ENCODE data around the gene RNASEH2B. TPM values are rescaled to one million over a fixed set of nuclear protein-coding genes. Genes with fewer than 3 reads are reported as not detected.

The RNASEH2B gene
- total RNA-seq, 1 experiment from 2014 or later = 47.3 TPM

GRCh38 chr13:50892210-50892944 lies 17.2 kb upstream of the RNASEH2B start:
- DNase-seq = no peak
- Histone ChIP-seq H3K36me3 (replicated peaks; ENCODE audit: control insufficient read depth, insufficient read depth, low read length) (no peaks in the 10 kb centered on the region), H3K4me3 (ENCODE audit: insufficient read depth, low read depth, low read length) (no peak overlapping the region), H3K27me3 (ENCODE audit: control insufficient read depth, insufficient read depth, low read length) (no peaks in the 10 kb centered on the region)

GRCh38 chr13:50893211-50893852 lies 16.3 kb upstream of the RNASEH2B start:
- Histone ChIP-seq H3K36me3 (replicated peaks; ENCODE audit: control insufficient read depth, insufficient read depth, low read length) (no peaks in the 10 kb centered on the region), H3K27me3 (ENCODE audit: control insufficient read depth, insufficient read depth, low read length) (no peaks in the 10 kb centered on the region), H3K4me3 (ENCODE audit: insufficient read depth, low read depth, low read length) (no peak overlapping the region)
- DNase-seq = peak; percentile 19

- H3K27me3 ChIP-seq (ENCODE audit: control insufficient read depth, insufficient read depth, low read length) = no peaks in the 10 kb centered on the region
- no peak overlapping the region for H3K4me3 ChIP-seq (ENCODE audit: insufficient read depth, low read depth, low read length)
- no peaks in the 10 kb centered on the region for H3K36me3 ChIP-seq (replicated peaks; ENCODE audit: control insufficient read depth, insufficient read depth, low read length)
- no peak for DNase-seq
These were observed 15.6 kb upstream of the RNASEH2B start for GRCh38 chr13:50894012-50894411.

- H3K36me3 ChIP-seq (replicated peaks; ENCODE audit: control insufficient read depth, insufficient read depth, low read length) = no peaks in the 10 kb centered on the region
These were observed 15.1 kb upstream of the RNASEH2B start for GRCh38 chr13:50894504-50894903.

GRCh38 chr13:50898338-50898737 lies 11.3 kb upstream of the RNASEH2B start:
- no peak for DNase-seq
- Histone ChIP-seq H3K36me3 (replicated peaks; ENCODE audit: control insufficient read depth, insufficient read depth, low read length) (no peaks in the 10 kb centered on the region), H3K4me3 (ENCODE audit: insufficient read depth, low read depth, low read length) (no peak overlapping the region), H3K27me3 (ENCODE audit: control insufficient read depth, insufficient read depth, low read length) (no peaks in the 10 kb centered on the region)

More at GRCh38 chr13:50894504-50894903, 15.1 kb upstream of the RNASEH2B start:
- Histone ChIP-seq H3K4me3 (ENCODE audit: insufficient read depth, low read depth, low read length) (no peak overlapping the region), H3K27me3 (ENCODE audit: control insufficient read depth, insufficient read depth, low read length) (no peaks in the 10 kb centered on the region)
- DNase-seq = no peak

GRCh38 chr13:50901701-50902100 lies 7.9 kb upstream of the RNASEH2B start:
- Histone ChIP-seq H3K36me3 (replicated peaks; ENCODE audit: control insufficient read depth, insufficient read depth, low read length) (no peaks in the 10 kb centered on the region), H3K27me3 (ENCODE audit: control insufficient read depth, insufficient read depth, low read length) (no peaks in the 10 kb centered on the region), H3K4me3 (ENCODE audit: insufficient read depth, low read depth, low read length) (no peak overlapping the region)
- DNase-seq = no peak

- no peaks in the 10 kb centered on the region for H3K36me3 ChIP-seq (replicated peaks; ENCODE audit: control insufficient read depth, insufficient read depth, low read length)
- no peak for DNase-seq
These were observed 4.3 kb upstream of the RNASEH2B start for GRCh38 chr13:50905256-50905655.

GRCh38 chr13:50907781-50908180 lies 1.8 kb upstream of the RNASEH2B start:
- Histone ChIP-seq H3K27me3 (ENCODE audit: control insufficient read depth, insufficient read depth, low read length) (no peaks in the 10 kb centered on the region), H3K4me3 (ENCODE audit: insufficient read depth, low read depth, low read length) (no peak overlapping the region), H3K36me3 (replicated peaks; ENCODE audit: control insufficient read depth, insufficient read depth, low read length) (no peaks in the 10 kb centered on the region)
- DNase-seq = no peak

More at GRCh38 chr13:50905256-50905655, 4.3 kb upstream of the RNASEH2B start:
- Histone ChIP-seq H3K4me3 (ENCODE audit: insufficient read depth, low read depth, low read length) (no peak overlapping the region), H3K27me3 (ENCODE audit: control insufficient read depth, insufficient read depth, low read length) (no peaks in the 10 kb centered on the region)

GRCh38 chr13:50908371-50908770 lies 1.2 kb upstream of the RNASEH2B start:
- H3K4me3 ChIP-seq (ENCODE audit: insufficient read depth, low read depth, low read length) = no peak overlapping the region
- no peaks in the 10 kb centered on the region for H3K36me3 ChIP-seq (replicated peaks; ENCODE audit: control insufficient read depth, insufficient read depth, low read length)
- DNase-seq = no peak
- no peaks in the 10 kb centered on the region for H3K27me3 ChIP-seq (ENCODE audit: control insufficient read depth, insufficient read depth, low read length)

GRCh38 chr13:50910485-50910805 lies 854 bp downstream of the RNASEH2B start:
- no peaks in the 10 kb centered on the region for H3K36me3 ChIP-seq (replicated peaks; ENCODE audit: control insufficient read depth, insufficient read depth, low read length)
- no peaks in the 10 kb centered on the region for H3K27me3 ChIP-seq (ENCODE audit: control insufficient read depth, insufficient read depth, low read length)
- DNase-seq = peak; percentile 62
- H3K4me3 ChIP-seq (ENCODE audit: insufficient read depth, low read depth, low read length) = peak overlapping the region; percentile 78

- DNase-seq = no peak
- Histone ChIP-seq H3K36me3 (replicated peaks; ENCODE audit: control insufficient read depth, insufficient read depth, low read length) (no peaks in the 10 kb centered on the region), H3K27me3 (ENCODE audit: control insufficient read depth, insufficient read depth, low read length) (no peaks in the 10 kb centered on the region), H3K4me3 (ENCODE audit: insufficient read depth, low read depth, low read length) (no peak overlapping the region)
These were observed 1.6 kb downstream of the RNASEH2B start for GRCh38 chr13:50911081-50911631.

- peak; percentile 80 for DNase-seq
- no peaks in the 10 kb centered on the region for H3K36me3 ChIP-seq (replicated peaks; ENCODE audit: control insufficient read depth, insufficient read depth, low read length)
- no peak overlapping the region for H3K4me3 ChIP-seq (ENCODE audit: insufficient read depth, low read depth, low read length)
These were observed 2.6 kb downstream of the RNASEH2B start for GRCh38 chr13:50911937-50912795.

GRCh38 chr13:50912851-50913250 lies 3.3 kb downstream of the RNASEH2B start:
- no peak overlapping the region for H3K4me3 ChIP-seq (ENCODE audit: insufficient read depth, low read depth, low read length)
- no peak for DNase-seq
- H3K27me3 ChIP-seq (ENCODE audit: control insufficient read depth, insufficient read depth, low read length) = no peaks in the 10 kb centered on the region
- no peaks in the 10 kb centered on the region for H3K36me3 ChIP-seq (replicated peaks; ENCODE audit: control insufficient read depth, insufficient read depth, low read length)

More at GRCh38 chr13:50911937-50912795, 2.6 kb downstream of the RNASEH2B start:
- no peaks in the 10 kb centered on the region for H3K27me3 ChIP-seq (ENCODE audit: control insufficient read depth, insufficient read depth, low read length)

- Histone ChIP-seq H3K36me3 (replicated peaks; ENCODE audit: control insufficient read depth, insufficient read depth, low read length) (no peaks in the 10 kb centered on the region), H3K4me3 (ENCODE audit: insufficient read depth, low read depth, low read length) (no peak overlapping the region), H3K27me3 (ENCODE audit: control insufficient read depth, insufficient read depth, low read length) (no peaks in the 10 kb centered on the region)
- no peak for DNase-seq
These were observed 4.6 kb downstream of the RNASEH2B start for GRCh38 chr13:50914176-50914700.

Data from H7 (cell line).